Activated CD8-positive, alpha-beta T cell treated with anti-CD3 and anti-CD28 coated beads for 36 hours (primary cell): ENCODE measurements around the gene RAP1A. TPM values are rescaled to one million over a fixed set of nuclear protein-coding genes. Genes with fewer than 3 reads are reported as not detected.

Experiments
- ATAC-seq: fragments of 200-7000 bp; cut with Tn5 transposase; one replicate; pipeline ENCODE4 v1.10.0; 2021; ENCODE audit warnings: mild to moderate bottlenecking, moderate library complexity
- CTCF ChIA-PET: fragments of 350-600 bp; sonication (Branson Sonifier 250); formaldehyde crosslinking; loops from one replicate; lab custom pipeline; 2021; ENCODE audit warnings: antibody characterized with exemption; lab: Charles Lee
- POLR2A ChIA-PET: fragments of 350-600 bp; sonication (Branson Sonifier 250); formaldehyde crosslinking; loops from one replicate; lab custom pipeline; 2021; ENCODE audit warnings: antibody characterized with exemption; lab: Charles Lee
- DNase-seq: peaks from one replicate; pipeline ENCODE4 v3.0.0-alpha.2; 2020
- H3K27ac Mint-ChIP-seq: one replicate; pipeline ENCODE4 v1.8.0; 2021; ENCODE audit warnings: mild to moderate bottlenecking, mixed read lengths
- H3K27me3 Mint-ChIP-seq: one replicate; pipeline ENCODE4 v1.8.0; 2021; ENCODE audit warnings: mixed read lengths
- H3K36me3 Mint-ChIP-seq: one replicate; pipeline ENCODE4 v1.8.0; 2021; ENCODE audit warnings: low read depth, mixed read lengths
- H3K4me1 Mint-ChIP-seq: one replicate; pipeline ENCODE4 v1.8.0; 2021; ENCODE audit warnings: low read depth, mixed read lengths
- H3K4me3 Mint-ChIP-seq: one replicate; pipeline ENCODE4 v1.8.0; 2021; ENCODE audit warnings: mild to moderate bottlenecking, moderate library complexity, mixed read lengths
- H3K9me3 Mint-ChIP-seq: one replicate; pipeline ENCODE4 v1.8.0; 2021; ENCODE audit warnings: mixed read lengths
- CTCF ChIP-seq: fragments of 200-600 bp; IDR thresholded peaks from one replicate; pipeline ENCODE4 v1.8.0; 2022; ENCODE audit warnings: antibody characterized with exemption, mild to moderate bottlenecking
- intact Hi-C: fragments of 100-400 bp; cut with micrococcal nuclease; formaldehyde crosslinking; loops from one replicate; pipeline ENCODE4 v1.10.0; 2022
- total RNA-seq, 2 experiments: library from RNA; stranded (reverse); gene quantifications; one replicate each; pipeline ENCODE4 v1.2.3, GENCODE V29; 2021

Gene RAP1A
- total RNA-seq, 2 experiments from 2014 or later, result 197 to 198 TPM

GRCh38 chr1:111747282-111747734 lies 127.7 kb downstream of the RAP1A start:
- DNase-seq (peak; percentile 89), ATAC-seq (peak; percentile 92)
- Mint-ChIP-seq H3K27me3 (peaks cover 6% of the 10 kb centered on the region), H3K9me3 (no peaks in the 10 kb centered on the region), H3K4me3 (no peak overlapping the region), H3K36me3 (no peaks in the 10 kb centered on the region), H3K27ac (no peak overlapping the region), H3K4me1 (no peaks in the 10 kb centered on the region)
- POLR2A ChIA-PET, result interaction anchor here (0.9 to 1.4 kb wide), 3 partner anchors 13 to 45 kb away, joined by 3 to 4 read pairs (median 3); no protein-coding TSS in a partner anchor
- peak; percentile 80 for TF ChIP-seq CTCF
- CTCF ChIA-PET, result interaction anchor here (0.7 to 6.9 kb wide), 40 partner anchors 8 to 549 kb away, joined by 3 to 76 read pairs (median 4); partner anchors contain the start of genes DDX20 and INKA2
- intact Hi-C loops, result loop anchor here (10.0 kb wide), 1 partner anchor 533 kb away; no protein-coding TSS in a partner anchor

- H3K4me1 Mint-ChIP-seq, result no peaks in the 10 kb centered on the region
- no peak overlapping the region for H3K27ac Mint-ChIP-seq
- H3K4me3 Mint-ChIP-seq, result no peak overlapping the region
- DNase-seq (no peak), ATAC-seq (no peak)
- ChIA-PET CTCF (interaction anchor here (0.8 to 6.9 kb wide), 29 partner anchors 8 to 550 kb away, joined by 3 to 76 read pairs (median 6); partner anchors contain the start of genes DDX20 and INKA2), POLR2A (interaction anchor here (0.9 to 1.4 kb wide), 3 partner anchors 13 to 46 kb away, joined by 3 to 4 read pairs (median 3); no protein-coding TSS in a partner anchor)
- H3K27me3 Mint-ChIP-seq, result peaks cover 2% of the 10 kb centered on the region
- intact Hi-C loops, result loop anchor here (10.0 kb wide), 1 partner anchor 533 kb away; no protein-coding TSS in a partner anchor
- H3K36me3 Mint-ChIP-seq, result no peaks in the 10 kb centered on the region
- no peak for TF ChIP-seq CTCF
- H3K9me3 Mint-ChIP-seq, result no peaks in the 10 kb centered on the region
Observed at GRCh38 chr1:111747947-111748346, 128.4 kb downstream of the RAP1A start.

GRCh38 chr1:111749628-111750027 lies 130.0 kb downstream of the RAP1A start:
- Mint-ChIP-seq H3K27me3 (peaks cover 2% of the 10 kb centered on the region), H3K36me3 (no peaks in the 10 kb centered on the region), H3K9me3 (no peaks in the 10 kb centered on the region), H3K4me1 (peaks cover 4% of the 10 kb centered on the region), H3K4me3 (no peak overlapping the region), H3K27ac (no peak overlapping the region)
- no peak for ATAC-seq
- no peak for TF ChIP-seq CTCF
- no peak for DNase-seq
- ChIA-PET CTCF (interaction anchor here (0.8 to 6.9 kb wide), 5 partner anchors 11 to 268 kb away, joined by 4 to 76 read pairs (median 17); partner anchors contain the start of gene INKA2), POLR2A (no interaction called here)
- intact Hi-C loops, result loop anchor here (5.0 to 10.0 kb wide), 2 partner anchors 32 to 535 kb away; no protein-coding TSS in a partner anchor

GRCh38 chr1:111750856-111751255 lies 131.3 kb downstream of the RAP1A start:
- DNase-seq (no peak), ATAC-seq (no peak)
- TF ChIP-seq CTCF, result no peak
- intact Hi-C loops, result loop anchor here (5.0 kb wide), 1 partner anchor 34 kb away; no protein-coding TSS in a partner anchor
- CTCF ChIA-PET, result interaction anchor here (1.0 to 6.9 kb wide), 10 partner anchors 8 to 288 kb away, joined by 3 to 76 read pairs (median 7); partner anchors contain the start of gene INKA2
- POLR2A ChIA-PET, result interaction anchor here (0.8 to 1.9 kb wide), 3 partner anchors 12 to 30 kb away, joined by 3 to 11 read pairs (median 3); partner anchors contain the start of gene INKA2
- H3K4me3 Mint-ChIP-seq, result no peak overlapping the region
- H3K36me3 Mint-ChIP-seq, result no peaks in the 10 kb centered on the region
- no peaks in the 10 kb centered on the region for H3K9me3 Mint-ChIP-seq
- H3K27ac Mint-ChIP-seq, result no peak overlapping the region
- no peaks in the 10 kb centered on the region for H3K27me3 Mint-ChIP-seq
- peaks cover 7% of the 10 kb centered on the region for H3K4me1 Mint-ChIP-seq
